Pancreas (tissue), 10 donors: Measurements from ENCODE around the gene GRPEL2. TPM values are rescaled to one million over a fixed set of nuclear protein-coding genes. Genes with fewer than 3 reads are reported as not detected.

ENCODE experiments used
- ATAC-seq, 4 donors: fragments of 200-7000 bp; cut with Tn5 transposase; one replicate each; pipeline versions ENCODE4 v1.8.0 to v1.9.1; 2020; ENCODE audit warnings: mild to moderate bottlenecking in 4 of 4, moderate library complexity in 4 of 4
- DNase-seq, 6 donors: peaks; one replicate each; pipeline ENCODE4 v3.0.0-alpha.2; 2020
- FAIRE-seq: peaks from 2 replicates; lab custom pipeline; 2012; peaks lifted over from hg19 to GRCh38; lab: Jason Lieb, UNC
- H3K27ac ChIP-seq, 4 donors: fragments of 200-600 bp; sonication (generic); 1 replicate in 3 of 4; 2 replicates in 1 of 4; pipeline versions ENCODE4 v1.5.0 to v1.8.0; 2020
- H3K27me3 ChIP-seq, 4 donors: fragments of 200-600 bp; one replicate each; pipeline ENCODE4 v1.8.0; 2021
- H3K36me3 ChIP-seq, 3 donors: fragments of 200-600 bp; sonication (generic) in 1 of 3; one replicate each; pipeline versions ENCODE4 v1.5.0 to v1.8.0; 2020 to 2021
- H3K4me1 ChIP-seq, 3 donors: fragments of 200-600 bp; one replicate each; pipeline ENCODE4 v1.8.0; 2021
- H3K4me3 ChIP-seq, 4 donors: fragments of 200-600 bp; sonication (generic) in 2 of 4; one replicate each; pipeline versions ENCODE4 v1.5.0 to v1.8.0; 2020 to 2021
- H3K9me3 ChIP-seq, 4 donors: fragments of 200-600 bp; one replicate each; pipeline ENCODE4 v1.8.0; 2021
- CTCF ChIP-seq, 4 donors: fragments of 200-600 bp; sonication (generic) in 3 of 4; IDR thresholded peaks; one replicate each; pipeline versions ENCODE4 v1.5.0 to v1.8.0; 2021; ENCODE audit warnings: antibody characterized with exemption in 4 of 4
- WGBS, 2 donors: extraction: QIAGEN DNeasy Blood & Tissue Kit; methylation state at CpG; one replicate each; pipeline ENCODE4 v1.1.7; 2013; 5-methylcytosine and 5-hydroxymethylcytosine counted together
- intact Hi-C, 3 donors: fragments of 100-400 bp; cut with DNase I; formaldehyde crosslinking; loops; one replicate each; pipeline versions ENCODE4 v1.11.1 to v1.14.2; 2022
- polyA plus RNA-seq, 2 donors: library from polyadenylated mRNA; stranded (reverse); fragments of 200-250 nt; gene quantifications; one replicate each; pipeline ENCODE4 v1.2.3, GENCODE V29; 2013
- total RNA-seq, 6 donors: library from RNA; stranded (reverse); fragmentation: NEBNext Ultra II Directional in 4 of 6; extraction: Animal tissue kit (Norgen Biotek cat#: 25700) in 4 of 6; gene quantifications; one replicate each; pipeline versions ENCODE4 v1.2.1 to v1.2.4, GENCODE V29; 2021 to 2023
- donor health status: healthy with polysubstance abuse.
- donor health status: DM: no; HTN: no; CAD: no; lungs with moderate emphysema.
- donor health status: DM: no; HTN: no; CAD: no.
- donor health status: control.
- donor health status: control.
- donor health status: Bipolar disorder and iron deficiency.
- donor health status: DM: yes; HTN: yes; CAD: no.
- donor health status: DM: no; HTN: no; CAD: no.
- donor health status: DM: no; HTN: no; CAD: no.
- donor health status: DM: yes; HTN: yes; CAD: no.

GRPEL2 gene
- total and polyA plus RNA-seq, 8 donors = 2.1 to 9.0 (median 4.4) TPM

GRCh38 chr5:149317281-149318048 is 27.8 kb upstream of the GRPEL2 start:
- FAIRE-seq (peak; percentile 67), DNase-seq (peak in 1 of 6 donors; percentile 28), ATAC-seq (peak in 3 of 4 donors; percentile 50 to 61 (median 58))
- Histone ChIP-seq H3K27me3 (no peaks in the 10 kb centered on the region), H3K4me1 (peaks cover 7 to 10% (median 9%) of the 10 kb centered on the region in 3 donors), H3K4me3 (no peak overlapping the region), H3K36me3 (no peaks in the 10 kb centered on the region), H3K9me3 (no peaks in the 10 kb centered on the region), H3K27ac (no peak overlapping the region)
- 70 to 75% methylated on average over 14 of the region's 14 CpGs for WGBS, 2 donors
- intact Hi-C loops = loop anchor here in 1 of 3 donors (5.0 to 10.0 kb wide), 2 partner anchors 50 to 117 kb away; no protein-coding TSS in a partner anchor
- TF ChIP-seq CTCF (IDR thresholded peaks at IDR 0.05) = peak; percentile 14 to 48 (median 42)

DNA sequence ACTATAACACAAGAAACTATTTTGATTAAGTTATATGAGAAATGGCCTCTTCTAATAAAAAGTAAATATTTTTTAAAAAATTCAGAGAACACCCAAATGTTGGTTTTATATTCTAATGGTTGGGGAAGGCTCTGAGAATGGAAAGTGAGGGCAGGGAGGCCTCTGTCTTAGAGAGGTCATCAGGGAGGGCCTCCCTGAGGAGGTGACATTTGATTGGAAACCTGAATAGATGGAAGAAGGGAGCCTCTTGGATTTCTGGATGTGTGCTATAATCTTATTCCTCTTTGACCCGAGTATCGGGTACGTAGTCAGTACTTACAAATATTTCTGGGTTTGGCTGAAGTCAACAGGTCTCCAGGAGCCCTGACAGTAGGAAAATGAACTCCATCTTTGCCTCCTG is 26.1 kb upstream of the GRPEL2 start:
- Histone ChIP-seq H3K27ac (no peak overlapping the region), H3K27me3 (no peaks in the 10 kb centered on the region), H3K36me3 (no peaks in the 10 kb centered on the region), H3K4me3 (no peak overlapping the region), H3K4me1 (peaks cover 7 to 10% (median 9%) of the 10 kb centered on the region in 3 donors), H3K9me3 (no peaks in the 10 kb centered on the region)
- no peak for ATAC-seq
- no peak for FAIRE-seq
- no peak for TF ChIP-seq CTCF (IDR thresholded peaks at IDR 0.05)
- no peak for DNase-seq
- intact Hi-C loops = loop anchor here in 1 of 3 donors (5.0 to 10.0 kb wide), 2 partner anchors 48 to 116 kb away; no protein-coding TSS in a partner anchor
- WGBS, 2 donors = 89 to 94% methylated on average over 3 of the region's 3 CpGs

- Histone ChIP-seq H3K4me1 (peaks cover 7 to 10% (median 9%) of the 10 kb centered on the region in 3 donors), H3K27me3 (no peaks in the 10 kb centered on the region), H3K27ac (peak overlapping the region; percentile 51 to 68 (median 66)), H3K36me3 (no peaks in the 10 kb centered on the region), H3K9me3 (no peaks in the 10 kb centered on the region), H3K4me3 (no peak overlapping the region)
- TF ChIP-seq CTCF (IDR thresholded peaks at IDR 0.05) = no peak
- 10 to 11% methylated on average over 4 of the region's 4 CpGs for WGBS, 2 donors
- DNase-seq (peak; percentile 86 to 96 (median 90)), FAIRE-seq (peak; percentile 9), ATAC-seq (peak; percentile 94 to 97 (median 96))
- intact Hi-C loops = no loop called here
These were observed 24.4 kb upstream of the GRPEL2 start for GRCh38 chr5:149320791-149321330.

DNA sequence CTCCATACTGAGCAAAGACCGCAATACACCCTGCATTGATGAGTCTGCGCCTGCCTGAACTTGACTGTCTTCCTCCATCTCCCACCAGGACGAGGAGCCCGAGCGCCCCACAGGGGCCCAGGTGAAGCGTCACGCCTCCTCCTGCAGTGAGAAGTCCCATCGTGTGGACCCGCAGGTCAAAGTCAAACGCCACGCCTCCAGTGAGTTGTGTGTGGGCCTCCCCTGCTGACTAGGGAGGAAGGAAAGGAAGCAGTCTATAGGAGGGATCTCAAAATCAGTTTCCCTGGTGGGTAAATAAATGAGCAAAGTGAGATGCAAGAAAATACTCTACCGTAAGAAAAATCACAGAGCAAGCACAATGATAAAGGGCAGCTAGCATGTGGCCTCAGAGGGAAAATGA is 22.8 kb upstream of the GRPEL2 start:
- FAIRE-seq (no peak), DNase-seq (no peak), ATAC-seq (no peak)
- H3K36me3 ChIP-seq = no peaks in the 10 kb centered on the region
- TF ChIP-seq CTCF (IDR thresholded peaks at IDR 0.05) = no peak
- H3K4me3 ChIP-seq = no peak overlapping the region
- no peak overlapping the region for H3K27ac ChIP-seq
- WGBS, 2 donors = 80 to 86% methylated on average over 12 of the region's 12 CpGs
- H3K27me3 ChIP-seq = no peaks in the 10 kb centered on the region
- H3K4me1 ChIP-seq = peaks cover 7 to 10% (median 9%) of the 10 kb centered on the region in 3 donors
- intact Hi-C loops = no loop called here
- H3K9me3 ChIP-seq = no peaks in the 10 kb centered on the region
